Stomach (tissue), 9 donors: ENCODE measurements around the gene SLC5A2. TPM values are rescaled to one million over a fixed set of nuclear protein-coding genes. Genes with fewer than 3 reads are reported as not detected.

Experiments
- DNase-seq, 2 donors: peaks; one replicate each; pipeline versions ENCODE4 v3.0.0 to v3.0.0-alpha.2; 2013 to 2019
- H3K27ac ChIP-seq, 5 donors: fragments of 200-600 bp in 4 of 5; sonication (generic) in 4 of 5; one replicate each; pipeline ENCODE4 v1.5.1; 2013 to 2019; ENCODE audit warnings: mild to moderate bottlenecking in 1 of 5, moderate library complexity in 1 of 5
- H3K27me3 ChIP-seq, 3 donors: fragments of 200-600 bp; sonication (generic); one replicate each; pipeline ENCODE4 v1.5.1; 2017 to 2019; ENCODE audit warnings: mixed run types in 1 of 3
- H3K36me3 ChIP-seq, 4 donors: fragments of 200-600 bp; sonication (generic); 1 replicate in 3 of 4; 2 replicates in 1 of 4; pipeline ENCODE4 v1.5.1; 2016 to 2019
- H3K4me1 ChIP-seq, 4 donors: fragments of 200-600 bp; sonication (generic); one replicate each; pipeline ENCODE4 v1.5.1; 2016 to 2019
- H3K4me3 ChIP-seq, 4 donors: fragments of 200-600 bp; sonication (generic) in 3 of 4; one replicate each; pipeline ENCODE4 v1.5.1; 2016 to 2019; ENCODE audit warnings: mild to moderate bottlenecking in 1 of 4
- H3K9me3 ChIP-seq, 4 donors: fragments of 200-600 bp; sonication (generic); one replicate each; pipeline ENCODE4 v1.5.1; 2016 to 2019
- EP300 ChIP-seq: sonication (generic); formaldehyde crosslinking; IDR thresholded peaks from one replicate; pipeline ENCODE4 v1.6.1; 2017; ENCODE audit warnings: antibody characterized with exemption
- POLR2A ChIP-seq, 4 donors: fragments of 450-650 bp; IDR thresholded peaks; one replicate each; pipeline ENCODE4 v1.6.1; 2016; ENCODE audit warnings: antibody characterized with exemption in 4 of 4, control low read depth in 2 of 4, mild to moderate bottlenecking in 1 of 4, moderate library complexity in 1 of 4
- POLR2AphosphoS5 ChIP-seq, 3 donors: sonication (generic); formaldehyde crosslinking; IDR thresholded peaks; one replicate each; pipeline ENCODE4 v1.6.1; 2016; ENCODE audit warnings: antibody characterized with exemption in 3 of 3
- WGBS, 5 donors: extraction: QIAGEN DNeasy Blood & Tissue Kit in 3 of 5; methylation state at CpG; one replicate each; pipeline versions ENCODE4 v1.1.5 to v1.1.7; 2013 to 2018; 5-methylcytosine and 5-hydroxymethylcytosine counted together
- intact Hi-C: fragments of 100-400 bp; cut with DNase I; formaldehyde crosslinking; loops from one replicate; pipeline ENCODE4 v1.15.1; 2023; ENCODE audit warnings: low total_unique reads
- polyA plus RNA-seq, 3 donors: library from polyadenylated mRNA; stranded (reverse); fragments of 200-250 nt; gene quantifications; one replicate each; pipeline ENCODE4 v1.2.3, GENCODE V29; 2013
- total RNA-seq, 5 donors: library from RNA; depleted of rRNA; stranded (reverse); fragments of >200 nt; gene quantifications; one replicate each; pipeline versions ENCODE4 v1.1.0 to v1.2.3, GENCODE V29; 2014 to 2016
- TF ChIP-seq, protein P1 (sequence below), 7 experiments: fragments of 450-650 bp in 4 of 7; fragments of 200-600 bp in 3 of 7; sonication (generic) in 3 of 7; IDR thresholded peaks; one replicate each; pipeline ENCODE4 v1.5.1; 2016 to 2019; ENCODE audit warnings: antibody characterized with exemption in 7 of 7, control low read depth in 2 of 7, mild to moderate bottlenecking in 1 of 7
- donor health status: healthy with polysubstance abuse.
- donor health status: Bipolar disorder and iron deficiency.
- donor health status: healthy.

Gene SLC5A2
- total and polyA plus RNA-seq, 8 donors, result 0.62 to 1.8 (median 0.76) TPM; not detected in 5

DNA sequence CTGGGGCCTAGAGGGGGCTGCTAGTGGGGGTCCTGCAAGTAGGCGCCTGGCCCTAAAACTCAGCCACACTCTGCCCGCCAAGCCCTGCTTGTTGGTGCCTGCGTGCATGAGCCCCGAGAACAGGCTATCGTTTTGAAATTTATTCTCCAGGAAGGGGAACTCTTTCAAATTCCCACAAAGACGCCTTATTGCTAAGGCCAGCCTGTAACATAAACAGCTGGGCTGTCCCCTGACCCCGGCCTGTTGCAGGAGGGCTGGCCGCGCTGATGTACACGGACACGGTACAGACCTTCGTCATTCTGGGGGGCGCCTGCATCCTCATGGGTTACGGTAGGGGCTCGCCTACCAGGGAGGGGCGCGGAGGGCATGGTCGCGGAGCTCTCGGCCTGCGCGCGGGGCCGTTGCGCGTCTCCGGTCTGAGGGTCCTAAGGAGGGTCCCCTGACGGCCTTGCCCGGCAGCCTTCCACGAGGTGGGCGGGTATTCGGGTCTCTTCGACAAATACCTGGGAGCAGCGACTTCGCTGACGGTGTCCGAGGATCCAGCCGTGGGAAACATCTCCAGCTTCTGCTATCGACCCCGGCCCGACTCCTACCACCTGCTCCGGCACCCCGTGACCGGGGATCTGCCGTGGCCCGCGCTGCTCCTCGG, 4.3 kb downstream of the SLC5A2 start:
- Histone ChIP-seq H3K36me3 (peaks cover 0 to 26% (median 21%) of the 10 kb centered on the region in 4 donors), H3K4me3 (peak overlapping the region; percentile 48 to 79 (median 56)), H3K9me3 (no peaks in the 10 kb centered on the region), H3K4me1 (peaks cover 22 to 35% (median 31%) of the 10 kb centered on the region in 4 donors), H3K27ac (peak overlapping the region in 4 of 5 donors; percentile 4 to 26 (median 15)), H3K27me3 (peaks cover 0 to 40% (median 0%) of the 10 kb centered on the region in 3 donors)
- 5 to 9% (median 7%) methylated on average over 25 to 48 of the region's 48 CpGs for WGBS, 5 donors
- TF ChIP-seq, protein P1, sequence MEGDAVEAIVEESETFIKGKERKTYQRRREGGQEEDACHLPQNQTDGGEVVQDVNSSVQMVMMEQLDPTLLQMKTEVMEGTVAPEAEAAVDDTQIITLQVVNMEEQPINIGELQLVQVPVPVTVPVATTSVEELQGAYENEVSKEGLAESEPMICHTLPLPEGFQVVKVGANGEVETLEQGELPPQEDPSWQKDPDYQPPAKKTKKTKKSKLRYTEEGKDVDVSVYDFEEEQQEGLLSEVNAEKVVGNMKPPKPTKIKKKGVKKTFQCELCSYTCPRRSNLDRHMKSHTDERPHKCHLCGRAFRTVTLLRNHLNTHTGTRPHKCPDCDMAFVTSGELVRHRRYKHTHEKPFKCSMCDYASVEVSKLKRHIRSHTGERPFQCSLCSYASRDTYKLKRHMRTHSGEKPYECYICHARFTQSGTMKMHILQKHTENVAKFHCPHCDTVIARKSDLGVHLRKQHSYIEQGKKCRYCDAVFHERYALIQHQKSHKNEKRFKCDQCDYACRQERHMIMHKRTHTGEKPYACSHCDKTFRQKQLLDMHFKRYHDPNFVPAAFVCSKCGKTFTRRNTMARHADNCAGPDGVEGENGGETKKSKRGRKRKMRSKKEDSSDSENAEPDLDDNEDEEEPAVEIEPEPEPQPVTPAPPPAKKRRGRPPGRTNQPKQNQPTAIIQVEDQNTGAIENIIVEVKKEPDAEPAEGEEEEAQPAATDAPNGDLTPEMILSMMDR (IDR thresholded peaks at IDR 0.05), result no peak
- no peak for TF ChIP-seq POLR2AphosphoS5 (IDR thresholded peaks at IDR 0.05)
- TF ChIP-seq POLR2A (IDR thresholded peaks at IDR 0.05), result no peak
- no peak for TF ChIP-seq EP300
- DNase-seq, result no peak
- intact Hi-C loops, result no loop called here

- peak; percentile 75 to 88 for DNase-seq
- Histone ChIP-seq H3K27ac (peak overlapping the region in 4 of 5 donors; percentile 11 to 26 (median 15)), H3K9me3 (no peaks in the 10 kb centered on the region), H3K4me1 (peaks cover 22 to 35% (median 31%) of the 10 kb centered on the region in 4 donors), H3K27me3 (peaks cover 0 to 40% (median 0%) of the 10 kb centered on the region in 3 donors), H3K4me3 (peak overlapping the region; percentile 48 to 79 (median 56)), H3K36me3 (peaks cover 3 to 33% (median 28%) of the 10 kb centered on the region in 4 donors)
- WGBS, 5 donors, result 0 to 1% (median 1%) methylated on average over 16 to 60 of the region's 60 CpGs
- TF ChIP-seq POLR2A (IDR thresholded peaks at IDR 0.05), result no peak
- no peak for TF ChIP-seq EP300
- intact Hi-C loops, result no loop called here
Observed at GRCh38 chr16:31487720-31488467, 5.0 kb downstream of the SLC5A2 start.

- Histone ChIP-seq H3K4me1 (peaks cover 22 to 35% (median 31%) of the 10 kb centered on the region in 4 donors), H3K9me3 (no peaks in the 10 kb centered on the region), H3K4me3 (peak overlapping the region; percentile 48 to 79 (median 56)), H3K27ac (peak overlapping the region in 1 of 5 donors; percentile 11), H3K36me3 (peaks cover 10 to 41% (median 36%) of the 10 kb centered on the region in 4 donors), H3K27me3 (peaks cover 0 to 40% (median 0%) of the 10 kb centered on the region in 3 donors)
- TF ChIP-seq POLR2AphosphoS5 (IDR thresholded peaks at IDR 0.05), result no peak
- TF ChIP-seq, protein P1 (IDR thresholded peaks at IDR 0.05), result no peak
- no peak for TF ChIP-seq EP300
- TF ChIP-seq POLR2A (IDR thresholded peaks at IDR 0.05), result no peak
- DNase-seq, result peak in 1 of 2 donors; percentile 65
- WGBS, 5 donors, result 34 to 72% (median 37%) methylated on average over 20 to 77 of the region's 77 CpGs
- intact Hi-C loops, result no loop called here
Observed at GRCh38 chr16:31488468-31489297, 5.8 kb downstream of the SLC5A2 start.

DNA sequence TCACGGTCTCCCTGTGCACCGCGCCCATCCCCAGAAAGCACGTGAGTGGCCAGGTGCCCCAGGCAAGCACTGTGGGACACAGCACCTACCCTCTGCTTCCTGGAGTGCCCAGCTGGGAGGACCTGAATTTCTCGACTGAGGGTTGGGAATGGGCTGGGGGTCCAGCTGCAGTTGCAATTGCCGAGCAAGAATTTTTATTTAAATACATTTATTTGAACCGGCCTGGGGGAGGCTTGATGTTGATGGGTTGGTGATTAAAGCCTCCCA, 6.3 kb downstream of the SLC5A2 start:
- intact Hi-C loops, result no loop called here

More for the DNA sequence above, 6.3 kb downstream of the SLC5A2 start:
- Histone ChIP-seq H3K36me3 (peaks cover 10 to 46% (median 41%) of the 10 kb centered on the region in 4 donors), H3K4me1 (peaks cover 22 to 33% (median 31%) of the 10 kb centered on the region in 4 donors), H3K27me3 (peaks cover 0 to 40% (median 0%) of the 10 kb centered on the region in 3 donors), H3K9me3 (no peaks in the 10 kb centered on the region), H3K27ac (no peak overlapping the region), H3K4me3 (no peak overlapping the region)
- TF ChIP-seq POLR2A (IDR thresholded peaks at IDR 0.05), result no peak
- TF ChIP-seq, protein P1 (IDR thresholded peaks at IDR 0.05), result no peak
- no peak for TF ChIP-seq EP300
- no peak for TF ChIP-seq POLR2AphosphoS5 (IDR thresholded peaks at IDR 0.05)
- 62 to 90% (median 73%) methylated on average over 3 to 7 of the region's 7 CpGs for WGBS, 5 donors
- no peak for DNase-seq
